HG03460 (cell line): ENCODE results near the gene RBM20.

ENCODE experiments used
- ATAC-seq: cut with Tn5 transposase; IDR thresholded peaks from one replicate; pipeline ENCODE4 v1.9.1; 2021; ENCODE audit not compliant: unreplicated experiment

The RBM20 gene

GRCh38 chr10:110671788-110672579 lies 27.8 kb downstream of the RBM20 start:
- ATAC-seq, result peak; percentile 99

- peak; percentile 27 for ATAC-seq
Observed at GRCh38 chr10:110672580-110672919, 28.4 kb downstream of the RBM20 start.

GRCh38 chr10:110676016-110676415 lies 31.9 kb downstream of the RBM20 start:
- ATAC-seq, result no peak

GRCh38 chr10:110679486-110680272 lies 35.5 kb downstream of the RBM20 start:
- no peak for ATAC-seq

GRCh38 chr10:110680273-110681020 lies 36.3 kb downstream of the RBM20 start:
- ATAC-seq, result no peak

- no peak for ATAC-seq
Observed at GRCh38 chr10:110681023-110681681, 37.0 kb downstream of the RBM20 start.

- no peak for ATAC-seq
Observed at GRCh38 chr10:110682348-110682747, 38.2 kb downstream of the RBM20 start.

GRCh38 chr10:110684800-110685446 lies 40.8 kb downstream of the RBM20 start:
- ATAC-seq, result no peak

- no peak for ATAC-seq
Observed at GRCh38 chr10:110686047-110686446, 41.9 kb downstream of the RBM20 start.

GRCh38 chr10:110686949-110687348 lies 42.8 kb downstream of the RBM20 start:
- ATAC-seq, result no peak

GRCh38 chr10:110687400-110687799 lies 43.3 kb downstream of the RBM20 start:
- no peak for ATAC-seq

GRCh38 chr10:110691139-110691538 lies 47.0 kb downstream of the RBM20 start:
- ATAC-seq, result no peak

GRCh38 chr10:110694263-110694662 lies 50.1 kb downstream of the RBM20 start:
- no peak for ATAC-seq

GRCh38 chr10:110694820-110695538 lies 50.8 kb downstream of the RBM20 start:
- ATAC-seq, result no peak

- ATAC-seq, result no peak
Observed at GRCh38 chr10:110695539-110695886, 51.4 kb downstream of the RBM20 start.

GRCh38 chr10:110696436-110696835 lies 52.3 kb downstream of the RBM20 start:
- ATAC-seq, result no peak

- no peak for ATAC-seq
Observed at GRCh38 chr10:110698340-110698739, 54.2 kb downstream of the RBM20 start.

- ATAC-seq, result no peak
Observed at GRCh38 chr10:110698782-110699201, 54.7 kb downstream of the RBM20 start.

- no peak for ATAC-seq
Observed at GRCh38 chr10:110699859-110700468, 55.8 kb downstream of the RBM20 start.
